Testis (tissue), 2 donors: ENCODE data around the gene ODC1.

Experiments used
- CTCF ChIP-seq, 3 experiments: fragments of 450-650 bp in 2 of 3; fragments of 200-600 bp in 1 of 3; sonication (generic) in 1 of 3; IDR thresholded peaks; one replicate each; pipeline ENCODE4 v1.5.1; 2016 to 2019; ENCODE audit warnings: antibody characterized with exemption in 3 of 3, mild to moderate bottlenecking in 2 of 3, moderate library complexity in 1 of 3
- POLR2A ChIP-seq: fragments of 450-650 bp; IDR thresholded peaks from one replicate; pipeline ENCODE4 v1.6.1; 2017; ENCODE audit warnings: antibody characterized with exemption, mild to moderate bottlenecking, moderate library complexity

- no peak for TF ChIP-seq CTCF (IDR thresholded peaks at IDR 0.05)
- TF ChIP-seq POLR2A, result no peak
These were observed 37.2 kb downstream of the ODC1 start for GRCh38 chr2:10410823-10411437.
